Uterus (tissue), 4 donors: ENCODE measurements around the gene KHDC1. TPM values are rescaled to one million over a fixed set of nuclear protein-coding genes. Genes with fewer than 3 reads are reported as not detected.
"Not testable (repeated sequence)": the region's sequence is repeated elsewhere in the genome, so short reads cannot be mapped to it uniquely, and the experiment has no call there.

Experiments used
- DNase-seq, 2 donors: peaks; one replicate each; pipeline ENCODE4 v3.0.0-alpha.2; 2019 to 2020
- H3K27ac ChIP-seq, 2 donors: fragments of 200-600 bp; sonication (generic); 1 replicate in 1 of 2; 2 replicates in 1 of 2; pipeline ENCODE4 v1.5.1; 2016 to 2018
- H3K27me3 ChIP-seq, 2 donors: fragments of 200-600 bp; sonication (generic); one replicate each; pipeline ENCODE4 v1.5.1; 2018 to 2019; ENCODE audit warnings: control low read depth in 1 of 2
- H3K36me3 ChIP-seq, 2 donors: fragments of 200-600 bp; sonication (generic); one replicate each; pipeline ENCODE4 v1.5.1; 2019; ENCODE audit warnings: control low read depth in 1 of 2
- H3K4me1 ChIP-seq, 2 donors: fragments of 200-600 bp; sonication (generic); one replicate each; pipeline ENCODE4 v1.5.1; 2018 to 2019; ENCODE audit warnings: control low read depth in 1 of 2
- H3K4me3 ChIP-seq, 2 donors: fragments of 200-600 bp; sonication (generic); 1 replicate in 1 of 2; 2 replicates in 1 of 2; pipeline ENCODE4 v1.5.1; 2018 to 2019; ENCODE audit warnings: mild to moderate bottlenecking in 1 of 2
- H3K9me3 ChIP-seq, 2 donors: fragments of 200-600 bp; sonication (generic); one replicate each; pipeline ENCODE4 v1.5.1; 2019; ENCODE audit warnings: control low read depth in 1 of 2
- POLR2A ChIP-seq, 2 donors: fragments of 450-650 bp; IDR thresholded peaks; one replicate each; pipeline ENCODE4 v1.6.1; 2016; ENCODE audit warnings: antibody characterized with exemption in 2 of 2, mild to moderate bottlenecking in 1 of 2, moderate library complexity in 1 of 2
- intact Hi-C: fragments of 100-400 bp; cut with DNase I; formaldehyde crosslinking; loops from one replicate; pipeline ENCODE4 v1.15.1; 2023; ENCODE audit warnings: low total_unique reads
- total RNA-seq, 4 donors: library from RNA; depleted of rRNA in 3 of 4; stranded (reverse); fragments of >200 nt in 3 of 4; gene quantifications; one replicate each; pipeline versions ENCODE4 v1.1.0 to v1.2.4, GENCODE V29; 2014 to 2023
- TF ChIP-seq, protein P1 (sequence below), 4 experiments: fragments of 200-600 bp in 2 of 4; fragments of 450-650 bp in 2 of 4; sonication (generic) in 2 of 4; IDR thresholded peaks; one replicate each; pipeline ENCODE4 v1.5.1; 2016 to 2019; ENCODE audit warnings: antibody characterized with exemption in 4 of 4, mild to moderate bottlenecking in 2 of 4, moderate library complexity in 1 of 4
- donor health status: DM: yes; HTN: yes; CAD: no.

KHDC1 gene
- total RNA-seq, 4 donors from 2014 or later, result 1.0 to 4.8 (median 1.8) TPM; not detected in 1

DNA sequence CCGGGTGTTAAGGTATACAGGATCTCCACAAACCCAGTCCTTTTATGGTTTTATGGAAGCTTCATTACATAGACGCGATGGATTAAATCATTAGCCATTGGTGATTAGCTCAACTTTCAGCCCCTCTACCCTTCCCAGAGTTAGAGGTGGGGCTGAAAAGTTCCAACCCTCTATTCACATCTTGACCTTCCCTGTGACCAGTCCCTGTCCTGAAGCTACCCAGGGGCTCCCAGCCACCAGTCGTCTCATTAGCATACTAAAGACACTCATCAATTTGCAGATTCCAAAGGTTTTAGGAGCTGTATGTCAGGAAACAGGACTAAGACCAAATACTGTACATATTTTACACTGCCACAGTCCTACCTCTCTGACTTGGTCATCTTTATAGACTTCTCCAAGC lies 58.7 kb downstream of the KHDC1 start:
- no peak overlapping the region for H3K27ac ChIP-seq
- no peaks in the 10 kb centered on the region for H3K36me3 ChIP-seq
- H3K27me3 ChIP-seq, result no peaks in the 10 kb centered on the region
- TF ChIP-seq, protein P1, sequence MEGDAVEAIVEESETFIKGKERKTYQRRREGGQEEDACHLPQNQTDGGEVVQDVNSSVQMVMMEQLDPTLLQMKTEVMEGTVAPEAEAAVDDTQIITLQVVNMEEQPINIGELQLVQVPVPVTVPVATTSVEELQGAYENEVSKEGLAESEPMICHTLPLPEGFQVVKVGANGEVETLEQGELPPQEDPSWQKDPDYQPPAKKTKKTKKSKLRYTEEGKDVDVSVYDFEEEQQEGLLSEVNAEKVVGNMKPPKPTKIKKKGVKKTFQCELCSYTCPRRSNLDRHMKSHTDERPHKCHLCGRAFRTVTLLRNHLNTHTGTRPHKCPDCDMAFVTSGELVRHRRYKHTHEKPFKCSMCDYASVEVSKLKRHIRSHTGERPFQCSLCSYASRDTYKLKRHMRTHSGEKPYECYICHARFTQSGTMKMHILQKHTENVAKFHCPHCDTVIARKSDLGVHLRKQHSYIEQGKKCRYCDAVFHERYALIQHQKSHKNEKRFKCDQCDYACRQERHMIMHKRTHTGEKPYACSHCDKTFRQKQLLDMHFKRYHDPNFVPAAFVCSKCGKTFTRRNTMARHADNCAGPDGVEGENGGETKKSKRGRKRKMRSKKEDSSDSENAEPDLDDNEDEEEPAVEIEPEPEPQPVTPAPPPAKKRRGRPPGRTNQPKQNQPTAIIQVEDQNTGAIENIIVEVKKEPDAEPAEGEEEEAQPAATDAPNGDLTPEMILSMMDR (IDR thresholded peaks at IDR 0.05), result no peak
- TF ChIP-seq POLR2A (IDR thresholded peaks at IDR 0.05), result no peak
- no peaks in the 10 kb centered on the region for H3K4me1 ChIP-seq
- H3K9me3 ChIP-seq, result no peaks in the 10 kb centered on the region
- DNase-seq, result no peak
- no peak overlapping the region for H3K4me3 ChIP-seq
- intact Hi-C loops, result no loop called here

DNA sequence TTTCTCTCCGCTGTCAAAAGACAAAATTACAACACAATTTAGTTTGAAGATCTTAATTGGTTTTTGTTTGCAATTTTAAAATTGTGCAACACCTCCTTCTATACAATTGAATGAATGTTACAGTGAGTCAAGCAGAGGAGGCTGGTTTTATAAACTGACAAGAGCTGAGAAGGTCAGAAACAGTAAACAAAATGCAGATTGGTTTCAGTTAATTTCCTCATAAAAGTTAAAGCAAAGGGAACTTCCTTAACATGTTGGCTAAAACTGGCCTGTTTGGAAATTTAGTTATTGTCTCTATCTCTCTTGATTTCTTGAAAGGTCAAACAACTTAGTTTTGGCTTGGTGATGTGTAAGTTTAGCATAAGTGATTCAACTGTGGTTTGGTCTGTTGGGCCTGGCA lies 59.9 kb downstream of the KHDC1 start:
- no peak overlapping the region for H3K4me3 ChIP-seq
- DNase-seq, result no peak
- TF ChIP-seq POLR2A (IDR thresholded peaks at IDR 0.05), result no peak
- TF ChIP-seq, protein P1 (IDR thresholded peaks at IDR 0.05), result no peak
- H3K27me3 ChIP-seq, result no peaks in the 10 kb centered on the region
- intact Hi-C loops, result no loop called here
- no peaks in the 10 kb centered on the region for H3K4me1 ChIP-seq
- no peaks in the 10 kb centered on the region for H3K9me3 ChIP-seq
- no peak overlapping the region for H3K27ac ChIP-seq
- H3K36me3 ChIP-seq, result no peaks in the 10 kb centered on the region

DNA sequence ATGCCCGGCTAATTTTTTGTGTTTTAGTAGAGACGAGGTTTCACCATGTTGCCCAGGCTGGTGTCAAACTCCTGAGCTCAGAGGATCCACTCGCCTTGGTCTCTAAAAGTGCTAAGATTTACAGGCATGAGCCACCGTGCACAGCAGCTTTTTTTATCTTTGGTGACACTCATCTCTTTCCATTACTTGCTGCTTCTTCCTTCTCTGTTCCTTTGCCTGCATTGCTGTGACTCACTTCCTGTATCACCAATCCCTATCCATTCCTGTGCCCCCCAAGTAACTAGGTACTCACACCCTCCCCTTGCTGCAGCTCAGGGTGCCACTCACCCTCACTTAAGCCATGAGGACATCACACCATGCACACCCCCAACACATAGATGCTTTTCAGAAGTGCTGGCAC lies 62.3 kb downstream of the KHDC1 start:
- intact Hi-C loops, result no loop called here
- Histone ChIP-seq H3K4me1 (no peaks in the 10 kb centered on the region), H3K27ac (no peak overlapping the region), H3K9me3 (no peaks in the 10 kb centered on the region), H3K27me3 (no peaks in the 10 kb centered on the region), H3K4me3 (no peak overlapping the region), H3K36me3 (no peaks in the 10 kb centered on the region)
- no peak for TF ChIP-seq POLR2A (IDR thresholded peaks at IDR 0.05)
- TF ChIP-seq, protein P1 (IDR thresholded peaks at IDR 0.05), result no peak
- no peak for DNase-seq

DNA sequence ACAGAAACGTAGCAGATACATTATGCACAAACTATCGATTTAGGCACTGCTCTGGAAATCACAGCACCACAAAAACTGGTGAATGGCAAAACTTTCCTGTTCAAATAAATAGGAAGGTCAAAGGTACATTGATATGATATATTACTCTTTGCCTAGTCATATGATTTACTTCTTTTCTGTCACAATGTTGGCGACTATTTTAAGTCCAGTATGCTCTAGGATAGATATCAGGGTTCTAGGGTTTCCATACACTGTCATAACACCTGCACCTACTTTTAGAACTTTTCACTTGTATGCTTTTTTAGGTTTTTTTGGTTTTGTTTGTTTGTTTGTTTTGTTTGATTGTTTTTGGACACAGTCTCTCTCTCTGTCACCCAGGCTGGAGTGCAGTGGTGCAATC lies 62.7 kb downstream of the KHDC1 start:
- H3K9me3 ChIP-seq, result no peaks in the 10 kb centered on the region
- H3K4me3 ChIP-seq, result no peak overlapping the region
- no peaks in the 10 kb centered on the region for H3K27me3 ChIP-seq
- no peaks in the 10 kb centered on the region for H3K36me3 ChIP-seq
- TF ChIP-seq, protein P1 (IDR thresholded peaks at IDR 0.05), result no peak
- no peak for TF ChIP-seq POLR2A (IDR thresholded peaks at IDR 0.05)
- DNase-seq, result no peak
- H3K4me1 ChIP-seq, result no peaks in the 10 kb centered on the region
- H3K27ac ChIP-seq, result no peak overlapping the region
- intact Hi-C loops, result no loop called here

DNA sequence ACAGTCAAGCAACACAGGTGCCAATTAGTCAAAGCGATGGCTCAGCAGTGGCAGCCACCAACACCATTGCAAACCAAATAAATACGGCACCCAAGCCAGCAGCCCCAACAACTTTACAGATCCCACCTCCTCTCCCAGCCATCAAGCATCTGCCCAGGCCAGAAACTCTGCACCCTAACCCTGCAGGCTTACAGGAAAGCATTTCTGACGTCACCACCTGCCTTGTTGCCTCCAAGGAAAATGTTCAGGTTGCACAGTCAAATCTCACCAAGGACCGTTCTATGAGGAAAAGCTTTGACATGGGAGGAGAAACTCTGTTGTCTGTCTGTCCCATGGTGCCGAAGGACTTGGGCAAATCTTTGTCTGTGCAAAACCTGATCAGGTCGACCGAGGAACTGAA lies 68.3 kb downstream of the KHDC1 start:
- no peaks in the 10 kb centered on the region for H3K27me3 ChIP-seq
- no peaks in the 10 kb centered on the region for H3K9me3 ChIP-seq
- no peaks in the 10 kb centered on the region for H3K4me1 ChIP-seq
- intact Hi-C loops, result no loop called here
- H3K27ac ChIP-seq, result no peak overlapping the region
- no peak overlapping the region for H3K4me3 ChIP-seq
- no peak for DNase-seq
- TF ChIP-seq, protein P1 (IDR thresholded peaks at IDR 0.05), result no peak
- TF ChIP-seq POLR2A (IDR thresholded peaks at IDR 0.05), result no peak
- no peaks in the 10 kb centered on the region for H3K36me3 ChIP-seq

DNA sequence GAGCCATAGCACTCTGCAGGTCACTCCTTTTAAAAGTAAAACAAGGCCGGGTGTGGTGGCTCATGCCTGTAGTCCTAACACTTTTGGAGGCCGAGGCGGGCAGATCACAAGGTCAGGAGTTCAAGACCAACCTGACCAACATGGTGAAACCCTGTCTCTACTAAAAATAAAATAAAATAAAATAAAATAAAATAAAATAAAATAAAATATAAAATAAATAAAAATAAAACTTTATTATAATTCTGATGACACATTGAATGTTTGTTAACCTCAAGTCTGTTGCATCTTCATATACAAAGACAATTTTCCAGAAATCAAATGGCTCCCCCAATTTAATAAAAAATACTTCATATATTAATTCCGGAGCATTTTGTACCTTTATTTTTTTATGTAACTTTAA lies 69.7 kb downstream of the KHDC1 start:
- H3K9me3 ChIP-seq, H3K4me1 ChIP-seq, H3K27ac ChIP-seq, intact Hi-C loops, H3K4me3 ChIP-seq, H3K36me3 ChIP-seq, H3K27me3 ChIP-seq, DNase-seq: not testable (repeated sequence)
